Hepatocyte (in vitro differentiated cells): Measurements from ENCODE around the gene F7. TPM values are rescaled to one million over a fixed set of nuclear protein-coding genes. Genes with fewer than 3 reads are reported as not detected.
"Not testable (repeated sequence)": the region's sequence is repeated elsewhere in the genome, so short reads cannot be mapped to it uniquely, and the experiment has no call there.

Source experiments
- DNase-seq: peaks from one replicate; pipeline ENCODE4 v3.0.0-alpha.2; 2016; ENCODE audit warnings: low spot score
- H2AFZ ChIP-seq: fragments of 200-600 bp; sonication (generic); 2 replicates; pipeline ENCODE4 v1.6.0; 2016; ENCODE audit warnings: antibody characterized with exemption, mild to moderate bottlenecking
- H3K27ac ChIP-seq: fragments of 200-600 bp; sonication (generic); 2 replicates; pipeline ENCODE4 v1.5.1; 2016; ENCODE audit warnings: mild to moderate bottlenecking
- H3K27me3 ChIP-seq: fragments of 200-600 bp; sonication (generic); 2 replicates; pipeline ENCODE4 v1.6.1; 2016
- H3K36me3 ChIP-seq: fragments of 200-600 bp; sonication (generic); replicated peaks from 2 replicates; pipeline ENCODE4 v1.5.1; 2016; ENCODE audit warnings: low read depth; ENCODE audit not compliant: insufficient read depth
- H3K4me1 ChIP-seq: fragments of 200-600 bp; sonication (generic); 2 replicates; pipeline ENCODE4 v1.5.1; 2016; ENCODE audit warnings: mild to moderate bottlenecking, moderate library complexity; ENCODE audit not compliant: insufficient read depth
- H3K4me2 ChIP-seq: fragments of 200-600 bp; sonication (generic); 2 replicates; pipeline ENCODE4 v1.6.0; 2016
- H3K4me3 ChIP-seq: fragments of 200-600 bp; sonication (generic); 2 replicates; pipeline ENCODE4 v1.5.1; 2016; ENCODE audit warnings: mild to moderate bottlenecking
- H3K79me2 ChIP-seq: fragments of 200-600 bp; sonication (generic); 2 replicates; pipeline ENCODE4 v1.6.0; 2017; ENCODE audit warnings: mild to moderate bottlenecking
- H3K9me2 ChIP-seq: fragments of 200-600 bp; sonication (generic); replicated peaks from 2 replicates; pipeline ENCODE4 v1.6.0; 2017; ENCODE audit warnings: mild to moderate bottlenecking; ENCODE audit not compliant: insufficient read depth
- H3K9me3 ChIP-seq: fragments of 200-600 bp; sonication (generic); 2 replicates; pipeline ENCODE4 v1.5.1; 2016; ENCODE audit warnings: low read depth, mild to moderate bottlenecking
- H4K20me1 ChIP-seq: fragments of 200-600 bp; sonication (generic); 2 replicates; pipeline ENCODE4 v1.6.0; 2016; ENCODE audit warnings: mild to moderate bottlenecking; ENCODE audit not compliant: insufficient read depth, poor library complexity, severe bottlenecking
- CTCF ChIP-seq: fragments of 200-600 bp; sonication (generic); IDR thresholded peaks from 2 replicates; pipeline ENCODE4 v1.5.1; 2016; ENCODE audit warnings: antibody characterized with exemption, mild to moderate bottlenecking; ENCODE audit not compliant: poor library complexity
- EZH2 ChIP-seq: fragments of 200-600 bp; sonication (generic); IDR thresholded peaks from 2 replicates; pipeline ENCODE4 v1.6.1; 2016; ENCODE audit warnings: antibody characterized with exemption, mild to moderate bottlenecking, borderline replicate concordance
- EZH2phosphoT487 ChIP-seq: fragments of 200-600 bp; sonication (generic); IDR thresholded peaks from one replicate; pipeline ENCODE4 v1.6.1; 2018; ENCODE audit warnings: antibody characterized with exemption, mild to moderate bottlenecking, low read depth, moderate library complexity; ENCODE audit not compliant: unreplicated experiment, severe bottlenecking
- WGBS: methylation state at CpG from one replicate; pipeline ENCODE4 v1.1.6; 2016; ENCODE audit warnings: low lambda C conversion rate; ENCODE audit errors: missing lambda C conversion rate; 5-methylcytosine and 5-hydroxymethylcytosine counted together
- polyA plus RNA-seq: library from polyadenylated mRNA; unstranded; fragments of >200 nt; fragmentation: Nextera tagmentation; extraction: Ambion mirVana; gene quantifications from 2 replicates; pipeline ENCODE4 v1.2.1, GENCODE V29; 2016
- total RNA-seq: library from RNA; depleted of rRNA; stranded (reverse); fragments of >200 nt; gene quantifications from 2 replicates; pipeline ENCODE4 v1.2.3, GENCODE V29; 2014

Gene F7
- total RNA-seq (20.2 and 24.0 TPM in 2 replicates), polyA plus RNA-seq (7.0 and 12.6 TPM in 2 replicates)

- WGBS = 57% methylated on average over 16 of the region's 17 CpGs
- H4K20me1 ChIP-seq = no peaks in the 10 kb centered on the region
- H3K9me2 ChIP-seq = no peaks in the 10 kb centered on the region
- DNase-seq = peak; percentile 88
- TF ChIP-seq CTCF = no peak
- no peak for TF ChIP-seq EZH2
- no peak for TF ChIP-seq EZH2phosphoT487
- H3K27ac ChIP-seq = peak within 1 kb of the TSS; percentile 94
- no peaks in the 10 kb centered on the region for H3K9me3 ChIP-seq
- no peak within 1 kb of the TSS for H3K4me3 ChIP-seq
- H2AFZ ChIP-seq = no peak within 1 kb of the TSS
- no peaks in the 10 kb centered on the region for H3K79me2 ChIP-seq
- peaks cover 11% of the 10 kb centered on the region for H3K27me3 ChIP-seq
- H3K36me3 ChIP-seq = no peaks in the 10 kb centered on the region
- peaks cover 17% of the 10 kb centered on the region for H3K4me1 ChIP-seq
- H3K4me2 ChIP-seq = peak within 1 kb of the TSS; percentile 71
Measured at GRCh38 chr13:113105032-113105920, at the start of gene F7. F7 (plus strand) TSS chr13:113105791; CDS start chr13:113105842, 51 bp downstream.

GRCh38 chr13:113057084-113057483, 48.5 kb upstream of the F7 start:
- H3K36me3 ChIP-seq = no peaks in the 10 kb centered on the region
- H3K4me3 ChIP-seq = no peak overlapping the region
- H3K79me2 ChIP-seq = no peaks in the 10 kb centered on the region
- no peak overlapping the region for H3K27ac ChIP-seq
- H3K4me1 ChIP-seq = no peaks in the 10 kb centered on the region
- no peaks in the 10 kb centered on the region for H3K9me3 ChIP-seq
- WGBS = 100% methylated on average over 1 of the region's 1 CpG
- no peak for DNase-seq
- H4K20me1 ChIP-seq = no peaks in the 10 kb centered on the region
- TF ChIP-seq CTCF (no peak), EZH2 (no peak), EZH2phosphoT487 (no peak)
- no peak overlapping the region for H3K4me2 ChIP-seq
- H3K9me2 ChIP-seq = no peaks in the 10 kb centered on the region
- H2AFZ ChIP-seq = no peak overlapping the region
- no peaks in the 10 kb centered on the region for H3K27me3 ChIP-seq

- not testable (repeated sequence) for H2AFZ ChIP-seq, H3K4me3 ChIP-seq, H3K9me3 ChIP-seq, H4K20me1 ChIP-seq, H3K9me2 ChIP-seq, H3K79me2 ChIP-seq, H3K4me2 ChIP-seq, H3K36me3 ChIP-seq, H3K4me1 ChIP-seq, H3K27ac ChIP-seq, H3K27me3 ChIP-seq, DNase-seq
- WGBS = 100% methylated on average over 3 of the region's 3 CpGs
Measured at GRCh38 chr13:113057559-113057958, 48.0 kb upstream of the F7 start.

- Histone ChIP-seq H3K79me2 (no peaks in the 10 kb centered on the region), H3K27me3 (no peaks in the 10 kb centered on the region), H3K9me3 (no peaks in the 10 kb centered on the region), H3K36me3 (no peaks in the 10 kb centered on the region), H3K4me1 (no peaks in the 10 kb centered on the region), H3K4me2 (no peak overlapping the region), H2AFZ (no peak overlapping the region), H3K9me2 (no peaks in the 10 kb centered on the region), H3K4me3 (no peak overlapping the region), H4K20me1 (no peaks in the 10 kb centered on the region), H3K27ac (no peak overlapping the region)
- no peak for DNase-seq
- TF ChIP-seq EZH2 (no peak), EZH2phosphoT487 (no peak), CTCF (no peak)
- WGBS = 97% methylated on average over 21 of the region's 21 CpGs
Measured at GRCh38 chr13:113058129-113058987, 47.2 kb upstream of the F7 start.
